Gastrocnemius medialis (tissue), 4 donors: ENCODE data around the gene LETMD1. TPM values are rescaled to one million over a fixed set of nuclear protein-coding genes. Genes with fewer than 3 reads are reported as not detected.
"Not testable (repeated sequence)": the region's sequence is repeated elsewhere in the genome, so short reads cannot be mapped to it uniquely, and the experiment has no call there.

Experiments
- ATAC-seq, 2 donors: fragments of 150-250 bp; one replicate each; pipeline ENCODE4 v1.9.1; 2016
- DNase-seq, 2 donors: peaks; one replicate each; pipeline ENCODE4 v3.0.0-alpha.2; 2019
- H3K27ac ChIP-seq, 4 donors: fragments of 200-600 bp; sonication (generic); 1 replicate in 1 of 4; 2 replicates in 3 of 4; pipeline ENCODE4 v1.5.1; 2016 to 2018; ENCODE audit warnings: mild to moderate bottlenecking in 2 of 4, moderate library complexity in 1 of 4
- H3K27me3 ChIP-seq, 3 donors: fragments of 200-600 bp; sonication (generic) in 2 of 3; 1 replicate in 1 of 3; 2 replicates in 2 of 3; pipeline versions ENCODE4 v1.5.1 to v1.6.0; 2016 to 2019; ENCODE audit warnings: mild to moderate bottlenecking in 1 of 3, moderate library complexity in 1 of 3
- H3K36me3 ChIP-seq, 2 donors: fragments of 200-600 bp; sonication (generic) in 1 of 2; one replicate each; pipeline ENCODE4 v1.5.1; 2017 to 2018
- H3K4me1 ChIP-seq, 2 donors: fragments of 200-600 bp; sonication (generic) in 1 of 2; one replicate each; pipeline ENCODE4 v1.5.1; 2016 to 2017; ENCODE audit warnings: mild to moderate bottlenecking in 2 of 2
- H3K4me3 ChIP-seq, 4 donors: fragments of 200-600 bp; sonication (generic) in 3 of 4; 1 replicate in 1 of 4; 2 replicates in 3 of 4; pipeline ENCODE4 v1.5.1; 2016 to 2019; ENCODE audit warnings: mild to moderate bottlenecking in 2 of 4
- H3K9me3 ChIP-seq, 3 donors: fragments of 200-600 bp; sonication (generic) in 2 of 3; 1 replicate in 1 of 3; 2 replicates in 2 of 3; pipeline ENCODE4 v1.5.1; 2016 to 2019
- CTCF ChIP-seq, 5 experiments: fragments of 450-650 bp in 3 of 5; fragments of 200-600 bp in 2 of 5; sonication (generic) in 2 of 5; IDR thresholded peaks in 4 of 5; conservative IDR thresholded peaks in 1 of 5; 1 replicate in 4 of 5; 2 replicates in 1 of 5; pipeline ENCODE4 v1.5.1; 2016 to 2019; ENCODE audit warnings: antibody characterized with exemption in 5 of 5, mild to moderate bottlenecking in 3 of 5, moderate library complexity in 3 of 5
- POLR2A ChIP-seq, 2 donors: fragments of 450-650 bp; IDR thresholded peaks; one replicate each; pipeline ENCODE4 v1.6.1; 2017; ENCODE audit warnings: antibody characterized with exemption in 2 of 2, mild to moderate bottlenecking in 2 of 2, moderate library complexity in 2 of 2
- in situ Hi-C, 4 donors: fragments of 200-750 bp; cut with MboI; loops; one replicate each; pipeline versions ENCODE4 v1.15.0 to v1.8.0; 2017; ENCODE audit warnings: low sequenced_read_pairs in 4 of 4
- intact Hi-C: fragments of 100-400 bp; cut with DNase I; formaldehyde crosslinking; loops from one replicate; pipeline ENCODE4 v1.15.1; 2023; ENCODE audit warnings: low total_unique reads
- total RNA-seq, 4 donors: library from RNA; depleted of rRNA; stranded (reverse); fragments of >200 nt; gene quantifications; one replicate each; pipeline versions ENCODE4 v1.1.0 to v1.2.3, GENCODE V29; 2016

LETMD1 gene
- total RNA-seq, 4 donors from 2014 or later = 22.5 to 42.4 (median 29.8) TPM

DNA sequence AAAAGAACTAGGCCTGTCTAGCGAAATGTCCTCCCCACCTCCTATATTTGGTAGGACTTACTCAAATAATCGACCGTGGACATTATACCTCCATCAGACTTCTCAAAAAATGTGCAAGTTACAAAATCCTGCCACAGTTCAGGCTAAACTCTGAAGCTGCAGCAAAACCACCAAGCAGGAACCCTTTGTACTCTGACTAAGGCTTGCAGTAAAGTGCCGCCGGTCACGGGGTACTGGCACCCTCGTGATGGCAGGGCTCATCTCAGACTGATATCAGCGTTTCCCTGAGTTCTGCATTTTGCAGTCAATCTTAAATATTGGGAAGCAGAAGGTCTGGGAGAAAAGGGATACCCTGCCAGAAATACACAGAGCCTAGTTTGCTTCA lies 39.1 kb upstream of the LETMD1 start:
- H3K27ac ChIP-seq = peak overlapping the region; percentile 72 to 89 (median 80)
- no peaks in the 10 kb centered on the region for H3K27me3 ChIP-seq
- TF ChIP-seq CTCF (IDR thresholded peaks at IDR 0.05 in 4 of 5, conservative IDR thresholded peaks at IDR 0.05 in 1 of 5) (no peak), POLR2A (IDR thresholded peaks at IDR 0.05) (peak; percentile 47 to 57)
- in situ Hi-C loops (no loop called here), intact Hi-C loops (no loop called here)
- H3K4me3 ChIP-seq = peak overlapping the region; percentile 8 to 46 (median 28)
- DNase-seq = peak; percentile 81 to 86
- H3K36me3 ChIP-seq = peaks cover 0 to 25% of the 10 kb centered on the region in 2 donors
- H3K9me3 ChIP-seq = no peaks in the 10 kb centered on the region
- peaks cover 35 to 37% of the 10 kb centered on the region in 2 donors for H3K4me1 ChIP-seq
- ATAC-seq = peak; percentile 81 to 89

DNA sequence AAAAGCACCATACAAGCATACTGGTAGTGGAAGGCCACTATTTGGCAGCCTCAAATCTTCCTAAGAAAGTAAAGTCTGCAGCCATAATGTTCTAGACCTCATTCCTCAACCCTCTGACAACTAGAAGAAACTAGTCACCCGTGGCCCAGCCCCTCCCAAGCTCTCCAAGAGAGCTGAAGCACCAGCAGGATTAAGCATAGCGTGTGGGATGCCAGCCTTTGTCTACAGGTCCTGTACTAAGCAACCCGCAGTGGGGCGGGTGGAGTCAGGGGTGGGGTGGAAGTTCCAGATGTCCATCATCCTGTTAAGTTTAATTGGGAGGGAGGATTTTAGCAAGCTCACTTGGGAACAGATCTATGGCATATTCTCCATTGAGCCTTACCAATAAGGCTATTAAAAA lies 36.2 kb upstream of the LETMD1 start:
- Histone ChIP-seq H3K4me1 (peaks cover 45 to 47% of the 10 kb centered on the region in 2 donors), H3K27ac (peak overlapping the region; percentile 72 to 89 (median 80)), H3K9me3 (no peaks in the 10 kb centered on the region), H3K27me3 (no peaks in the 10 kb centered on the region), H3K36me3 (peaks cover 0 to 9% of the 10 kb centered on the region in 2 donors), H3K4me3 (no peak overlapping the region)
- DNase-seq (peak in 1 of 2 donors; percentile 47), ATAC-seq (no peak)
- TF ChIP-seq POLR2A (IDR thresholded peaks at IDR 0.05) (no peak), CTCF (IDR thresholded peaks at IDR 0.05 in 4 of 5, conservative IDR thresholded peaks at IDR 0.05 in 1 of 5) (no peak)
- in situ Hi-C loops (no loop called here), intact Hi-C loops (no loop called here)

DNA sequence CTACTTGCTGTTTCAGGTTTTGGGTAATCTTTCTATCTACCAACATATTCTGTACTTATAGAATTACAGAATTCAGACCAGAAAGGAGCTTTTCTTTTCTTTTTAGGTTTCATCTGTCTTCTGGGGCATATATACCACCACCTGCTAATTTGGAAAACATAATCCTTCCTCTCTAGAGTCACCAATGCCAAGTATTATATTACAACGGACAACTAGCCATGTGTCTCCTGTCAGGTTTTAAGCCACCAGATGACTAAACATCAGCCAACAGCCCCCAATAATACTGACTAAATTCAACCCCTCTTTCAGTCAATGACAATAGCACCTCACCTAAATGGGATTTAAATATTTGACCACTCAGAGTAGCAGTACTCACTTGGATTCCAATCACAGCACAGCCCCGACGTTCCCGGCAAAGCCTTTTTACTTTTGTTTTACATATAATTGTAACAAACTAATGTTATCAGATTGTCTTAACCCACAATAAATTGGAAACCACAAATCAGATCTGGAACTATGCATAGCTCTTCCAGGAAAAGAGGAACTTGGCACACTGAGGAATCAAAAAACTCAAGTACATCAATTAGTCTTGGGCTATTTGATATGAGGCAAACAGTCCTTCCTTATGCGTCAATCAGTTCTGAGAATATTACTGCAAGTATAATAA lies 35.4 kb upstream of the LETMD1 start:
- intact Hi-C loops (no loop called here), in situ Hi-C loops (no loop called here)
- peak overlapping the region; percentile 72 to 89 (median 80) for H3K27ac ChIP-seq
- DNase-seq (no peak), ATAC-seq (peak; percentile 34 to 52)
- no peaks in the 10 kb centered on the region for H3K27me3 ChIP-seq
- H3K36me3 ChIP-seq = peaks cover 0 to 1% of the 10 kb centered on the region in 2 donors
- H3K4me3 ChIP-seq = peak overlapping the region in 3 of 4 donors; percentile 4 to 11 (median 5)
- TF ChIP-seq POLR2A (IDR thresholded peaks at IDR 0.05) = no peak
- TF ChIP-seq CTCF (IDR thresholded peaks at IDR 0.05 in 4 of 5, conservative IDR thresholded peaks at IDR 0.05 in 1 of 5) = no peak
- H3K4me1 ChIP-seq = peaks cover 47 to 50% of the 10 kb centered on the region in 2 donors
- no peaks in the 10 kb centered on the region for H3K9me3 ChIP-seq

- TF ChIP-seq CTCF (IDR thresholded peaks at IDR 0.05 in 4 of 5, conservative IDR thresholded peaks at IDR 0.05 in 1 of 5) (no peak), POLR2A (IDR thresholded peaks at IDR 0.05) (no peak)
- DNase-seq (no peak), ATAC-seq (peak in 1 of 2 donors; percentile 9)
- Histone ChIP-seq H3K4me3 (peak overlapping the region in 2 of 4 donors; percentile 7 to 16), H3K9me3 (no peaks in the 10 kb centered on the region), H3K27ac (peak overlapping the region; percentile 72 to 89 (median 80)), H3K4me1 (peaks cover 47 to 50% of the 10 kb centered on the region in 2 donors), H3K36me3 (no peaks in the 10 kb centered on the region), H3K27me3 (no peaks in the 10 kb centered on the region)
- intact Hi-C loops (no loop called here), in situ Hi-C loops (no loop called here)
These were observed 34.7 kb upstream of the LETMD1 start for GRCh38 chr12:51013441-51013840.

DNA sequence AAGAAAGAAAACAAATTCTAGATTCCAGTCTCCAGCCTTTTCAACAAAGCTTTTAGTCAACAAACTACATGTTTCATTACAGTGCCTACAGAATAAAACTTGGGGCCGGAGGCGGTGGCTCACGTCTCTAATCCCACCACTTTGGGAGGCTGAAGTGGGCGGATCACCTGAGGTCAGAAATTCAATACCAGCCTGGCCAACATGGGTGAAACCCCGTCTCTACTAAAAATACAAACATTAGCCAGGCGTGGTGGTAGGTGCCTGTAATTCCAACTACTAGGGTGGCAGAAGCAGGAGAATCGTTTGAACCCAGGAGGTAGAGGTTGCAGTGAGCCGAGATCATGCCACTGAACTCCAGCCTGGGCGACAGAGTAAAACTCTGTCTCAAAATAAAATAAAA lies 33.7 kb upstream of the LETMD1 start:
- H3K27me3 ChIP-seq, H3K4me3 ChIP-seq, DNase-seq, ATAC-seq, intact Hi-C loops, in situ Hi-C loops, H3K9me3 ChIP-seq, H3K36me3 ChIP-seq: not testable (repeated sequence)
- H3K4me1 ChIP-seq = peaks cover 39 to 46% of the 10 kb centered on the region in 2 donors
- H3K27ac ChIP-seq = peak overlapping the region; percentile 72 to 89 (median 80)
